Measurements from ENCODE around the gene CUL3. TPM values are rescaled to one million over a fixed set of nuclear protein-coding genes. Genes with fewer than 3 reads are reported as not detected.

The CUL3 gene
- total and polyA plus RNA-seq, 2 of the 8 experiments (the other 6 are each of a cell fraction or from before 2014, with no cell fraction given) = 28.5 to 113 TPM

DNA sequence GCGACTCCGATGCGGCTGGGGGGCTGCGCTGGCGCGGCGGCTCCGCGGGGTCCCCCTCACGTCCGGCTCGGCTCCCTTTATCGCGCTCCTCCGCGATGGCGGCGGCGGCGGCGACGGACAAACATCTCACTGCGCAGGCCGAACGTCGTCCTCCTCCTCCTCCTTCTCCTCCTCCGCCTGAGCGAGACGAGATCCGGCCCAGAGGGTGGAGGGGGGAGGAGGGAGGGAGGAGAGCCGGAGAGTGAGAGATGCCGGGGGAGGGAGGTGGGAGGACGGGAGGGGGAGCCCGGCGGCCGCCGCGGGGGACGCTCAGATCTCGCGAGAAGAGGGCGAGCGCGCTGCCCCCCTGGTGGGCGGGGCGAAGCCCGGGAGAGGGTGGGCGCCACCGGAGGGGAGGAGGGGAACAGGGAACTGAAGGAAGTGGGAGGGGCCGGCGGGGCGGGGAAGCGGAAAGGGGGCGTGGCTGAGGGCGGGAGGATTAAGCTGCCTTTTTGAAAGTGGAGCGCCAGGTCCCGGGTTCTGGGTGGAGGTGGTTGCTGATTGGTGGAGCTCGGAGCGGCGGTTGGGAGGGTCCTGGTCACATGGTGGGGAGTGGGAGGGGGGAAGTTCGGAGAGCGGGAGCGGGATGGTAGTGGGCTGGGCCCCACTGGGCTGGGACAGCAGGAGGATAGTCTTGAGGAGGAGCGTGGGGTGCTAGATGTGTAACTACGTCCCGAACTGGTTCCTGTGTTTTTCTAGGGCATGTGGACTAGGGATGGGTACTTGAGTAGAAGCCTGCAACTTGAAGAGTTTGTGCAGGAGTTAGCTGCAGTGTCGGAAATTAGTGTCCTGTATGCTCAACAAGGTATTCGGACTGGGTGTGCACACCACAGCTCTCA is at the start of gene CUL3 (continued):
- no peak; the same call in 1 of the 2 replicates for TF ChIP-seq EGR1 (IDR thresholded peaks at IDR 0.05; ENCODE audit: borderline replicate concordance, low read depth, low read length)
- peak; percentile 89 for TF ChIP-seq ASH2L (IDR thresholded peaks at IDR 0.05; ENCODE audit: low read length)
- TF ChIP-seq FOSL1 (IDR thresholded peaks at IDR 0.05; ENCODE audit: insufficient read depth, low read depth, low read length) = no peak
- peak; percentile 5; the same call in 1 of the 2 replicates for TF ChIP-seq CREB1 (IDR thresholded peaks at IDR 0.05)
- TF ChIP-seq CBX5 (IDR thresholded peaks at IDR 0.05; ENCODE audit: low read depth, low read length) = no peak

Measured in H1 (cell line).